ENCODE results near the gene CYBC1. TPM values are rescaled to one million over a fixed set of nuclear protein-coding genes. Genes with fewer than 3 reads are reported as not detected.

CYBC1 gene
- total and polyA plus RNA-seq, 10 donors: 105 to 333 (median 284) TPM

- H3K9me3 ChIP-seq: no peaks in the 10 kb centered on the region
- TF ChIP-seq POLR2A (IDR thresholded peaks at IDR 0.05) (no peak), POLR2AphosphoS5 (IDR thresholded peaks at IDR 0.05) (peak; percentile 25 to 80 (median 37)), CTCF (IDR thresholded peaks at IDR 0.05 in 8 of 11, conservative IDR thresholded peaks at IDR 0.05 in 3 of 11) (no peak)
- H3K4me3 ChIP-seq: peak overlapping the region in 1 of 8 donors; percentile 42
- 93 to 97% (median 94%) methylated on average over 30 to 34 of the region's 34 CpGs for WGBS, 5 donors
- H3K27ac ChIP-seq: peak overlapping the region in 7 of 8 donors; percentile 4 to 82 (median 69)
- peak; percentile 80 for DNase-seq
- no peaks in the 10 kb centered on the region for H3K27me3 ChIP-seq (replicated peaks in 1 of 7)
- intact Hi-C loops (cut with DNase I; ENCODE audit: low total_unique reads): no loop called here
- peaks cover 0 to 89% (median 53%) of the 10 kb centered on the region in 6 donors for H3K36me3 ChIP-seq
- H3K4me1 ChIP-seq: peaks cover 11 to 85% (median 56%) of the 10 kb centered on the region in 6 donors
Measured at GRCh38 chr17:82439829-82440365, 10.7 kb downstream of the CYBC1 start.

- Histone ChIP-seq H3K9me3 (no peaks in the 10 kb centered on the region), H3K27me3 (replicated peaks in 1 of 7) (no peaks in the 10 kb centered on the region), H3K36me3 (peaks cover 0 to 87% (median 47%) of the 10 kb centered on the region in 6 donors), H3K27ac (peak overlapping the region in 3 of 8 donors; percentile 4 to 82 (median 74)), H3K4me3 (no peak overlapping the region), H3K4me1 (peaks cover 7 to 85% (median 56%) of the 10 kb centered on the region in 6 donors)
- intact Hi-C loops (cut with DNase I; ENCODE audit: low total_unique reads): no loop called here
- TF ChIP-seq POLR2A (IDR thresholded peaks at IDR 0.05) (no peak), CTCF (IDR thresholded peaks at IDR 0.05 in 8 of 11, conservative IDR thresholded peaks at IDR 0.05 in 3 of 11) (no peak), POLR2AphosphoS5 (IDR thresholded peaks at IDR 0.05) (no peak)
- peak; percentile 78 for DNase-seq
- WGBS, 5 donors: 87 to 94% (median 92%) methylated on average over 14 to 29 of the region's 29 CpGs
Measured at GRCh38 chr17:82439194-82439828, 11.2 kb downstream of the CYBC1 start.

- WGBS, 5 donors: 76 to 95% (median 87%) methylated on average over 10 to 26 of the region's 26 CpGs
- Histone ChIP-seq H3K36me3 (peaks cover 0 to 87% (median 40%) of the 10 kb centered on the region in 6 donors), H3K4me1 (peaks cover 5 to 85% (median 56%) of the 10 kb centered on the region in 6 donors)
Measured at GRCh38 chr17:82438401-82439193, 12.0 kb downstream of the CYBC1 start.

More at GRCh38 chr17:82438401-82439193, 12.0 kb downstream of the CYBC1 start:
- TF ChIP-seq POLR2AphosphoS5 (IDR thresholded peaks at IDR 0.05): peak; percentile 17 to 78 (median 26)
- no peak for TF ChIP-seq CTCF (IDR thresholded peaks at IDR 0.05 in 8 of 11, conservative IDR thresholded peaks at IDR 0.05 in 3 of 11)
- no peak for TF ChIP-seq POLR2A (IDR thresholded peaks at IDR 0.05)
- H3K4me3 ChIP-seq: no peak overlapping the region
- DNase-seq: peak; percentile 75
- peak overlapping the region in 1 of 8 donors; percentile 82 for H3K27ac ChIP-seq
- intact Hi-C loops (cut with DNase I; ENCODE audit: low total_unique reads): no loop called here
- no peaks in the 10 kb centered on the region for H3K27me3 ChIP-seq (replicated peaks in 1 of 7)
- no peaks in the 10 kb centered on the region for H3K9me3 ChIP-seq

All from spleen (tissue), 11 donors.